Measurements from ENCODE around the gene RAD51B. TPM values are rescaled to one million over a fixed set of nuclear protein-coding genes. Genes with fewer than 3 reads are reported as not detected.

The RAD51B gene
- total and polyA plus RNA-seq, 2 of the 13 experiments (the other 11 are each of a cell fraction or from before 2014, with no cell fraction given): 7.0 to 9.5 TPM

- no peaks in the 10 kb centered on the region for H3K79me2 ChIP-seq (ENCODE audit: insufficient read depth, low read length)
- no peak for ATAC-seq
- H3K4me2 ChIP-seq (ENCODE audit: low read depth, low read length): no peak overlapping the region
- no peak for FAIRE-seq
- WGBS (ENCODE audit: low lambda C conversion rate): 68% methylated on average over 5 of the region's 5 CpGs
- intact Hi-C loops (cut with micrococcal nuclease; ENCODE audit: unreplicated experiment): loop anchor here (5.0 kb wide), 1 partner anchor 376 kb away; no protein-coding TSS in a partner anchor
- no peak overlapping the region for H3K9ac ChIP-seq (ENCODE audit: insufficient read depth, low read depth, low read length)
- H3K4me3 ChIP-seq (replicated peaks in 1 of 3; ENCODE audit: insufficient read depth in 1 of 3, low read depth in 2 of 3, low read length in 3 of 3): no peak overlapping the region
- peaks cover 65% of the 10 kb centered on the region for H3K4me1 ChIP-seq (ENCODE audit: insufficient read depth, low read length)
- no peaks in the 10 kb centered on the region for H3K27me3 ChIP-seq (ENCODE audit: control insufficient read depth in 1 of 2, insufficient read depth in 2 of 2, low read length in 2 of 2)
- CTCF ChIA-PET (ENCODE audit: low intra/inter-chr PET ratio, low total read pairs): no interaction called here
- H3K36me3 ChIP-seq (replicated peaks in 1 of 2; ENCODE audit: control insufficient read depth in 1 of 2, insufficient read depth in 2 of 2, low read length in 2 of 2): no peaks in the 10 kb centered on the region
- no TSS peak for BruUV-seq (replicated peaks)
- POLR2A ChIA-PET: no interaction called here
- DNase-seq (ENCODE audit: low spot score): no peak
- H2AFZ ChIP-seq (ENCODE audit: low read length): no peak overlapping the region
- peaks cover 7% of the 10 kb centered on the region for H3K9me3 ChIP-seq (ENCODE audit: low read length)
- no peak overlapping the region for H3K27ac ChIP-seq (ENCODE audit: extremely low read length, insufficient read depth, low read length)
- in situ Hi-C loops (cut with HindIII; ENCODE audit: extremely low pct_ligation_motif_present, low pct_unique_long_range_greater_than_20kb): no loop called here
- no peaks in the 10 kb centered on the region for H4K20me1 ChIP-seq (ENCODE audit: insufficient read depth, low read length)
- no peak for TF ChIP-seq ZBTB7A (CRISPR knock-in tag; IDR thresholded peaks at IDR 0.05)
- no peak for TF ChIP-seq SIX1 (CRISPR knock-in tag; IDR thresholded peaks at IDR 0.05; ENCODE audit: borderline replicate concordance)
- TF ChIP-seq ZNF597 (CRISPR knock-in tag; IDR thresholded peaks at IDR 0.05): no peak
- no peak for TF ChIP-seq IRX3 (CRISPR knock-in tag; IDR thresholded peaks at IDR 0.05; ENCODE audit: borderline replicate concordance, low read depth)
- TF ChIP-seq AKNA (CRISPR knock-in tag; IDR thresholded peaks at IDR 0.05; ENCODE audit: borderline replicate concordance): no peak
- no peak for TF ChIP-seq SKIL (CRISPR knock-in tag; IDR thresholded peaks at IDR 0.05; ENCODE audit: borderline replicate concordance)
- TF ChIP-seq ZNF556 (CRISPR knock-in tag; IDR thresholded peaks at IDR 0.05; ENCODE audit: borderline replicate concordance): no peak
- no peak for TF ChIP-seq ARNTL (CRISPR knock-in tag; IDR thresholded peaks at IDR 0.05)
- no peak for TF ChIP-seq ZNF652 (CRISPR knock-in tag; IDR thresholded peaks at IDR 0.05; ENCODE audit: borderline replicate concordance, low read depth)
- no peak for TF ChIP-seq ZNF3 (CRISPR knock-in tag; IDR thresholded peaks at IDR 0.05)
- no peak for TF ChIP-seq ADNP (CRISPR knock-in tag; IDR thresholded peaks at IDR 0.05)
- TF ChIP-seq HMGA1 (CRISPR knock-in tag; conservative IDR thresholded peaks at IDR 0.05): no peak
- TF ChIP-seq CREBL2 (CRISPR knock-in tag; IDR thresholded peaks at IDR 0.05; ENCODE audit: borderline replicate concordance): no peak
- no peak for TF ChIP-seq PATZ1 (CRISPR knock-in tag; IDR thresholded peaks at IDR 0.05)
- no peak for TF ChIP-seq BRD4 (CRISPR knock-in tag; IDR thresholded peaks at IDR 0.05)
Measured at GRCh38 chr14:68622856-68623255, 803.3 kb downstream of the RAD51B start.

All from HepG2 (cell line).